Activated CD8-positive, alpha-beta memory T cell treated with anti-CD3 and anti-CD28 coated beads for 24 hours (primary cell): ENCODE data around the gene LYSMD1.
A peak's percentile ranks its signal among the peaks of the same experiment; 100 is the strongest.

Experiments used
- DNase-seq: peaks from one replicate; pipeline ENCODE4 v3.0.0-alpha.2; 2020

LYSMD1 gene

GRCh38 chr1:151135433-151136385, 30.0 kb downstream of the LYSMD1 start:
- no peak for DNase-seq

GRCh38 chr1:151134991-151135390, 30.7 kb downstream of the LYSMD1 start:
- no peak for DNase-seq

GRCh38 chr1:151134396-151134795, 31.3 kb downstream of the LYSMD1 start:
- no peak for DNase-seq

GRCh38 chr1:151133018-151133806, 32.5 kb downstream of the LYSMD1 start:
- DNase-seq = no peak

GRCh38 chr1:151132335-151133017, 33.2 kb downstream of the LYSMD1 start:
- no peak for DNase-seq

GRCh38 chr1:151131701-151132334, 33.9 kb downstream of the LYSMD1 start:
- DNase-seq = no peak

GRCh38 chr1:151130987-151131586, 34.6 kb downstream of the LYSMD1 start:
- DNase-seq = peak; percentile 91

GRCh38 chr1:151128800-151129199, 36.9 kb downstream of the LYSMD1 start:
- DNase-seq = peak; percentile 26

- DNase-seq = peak; percentile 21
Measured at GRCh38 chr1:151124763-151125403, 40.8 kb downstream of the LYSMD1 start.

- DNase-seq = no peak
Measured at GRCh38 chr1:151113877-151114276, 51.8 kb downstream of the LYSMD1 start.
